Fibroblast of lung (primary cell): ENCODE results near the gene CMSS1. TPM values are rescaled to one million over a fixed set of nuclear protein-coding genes. Genes with fewer than 3 reads are reported as not detected.

Experiments
- DNase-seq, 2 donors: peaks; one replicate each; pipeline versions ENCODE4 v3.0.0 to v3.0.0-alpha.2; 2010; ENCODE audit warnings: low read depth in 2 of 2
- H2AFZ ChIP-seq: 2 replicates; pipeline ENCODE4 v1.5.1; 2012; ENCODE audit warnings: low read length, control low read depth, inconsistent platforms
- H3K27ac ChIP-seq: 2 replicates; pipeline ENCODE4 v1.5.1; 2011; ENCODE audit warnings: low read length, control low read depth; ENCODE audit not compliant: insufficient read depth
- H3K27me3 ChIP-seq: 2 replicates; pipeline ENCODE4 v1.5.1; 2011; ENCODE audit warnings: mild to moderate bottlenecking, low read length; ENCODE audit not compliant: control insufficient read depth, insufficient read depth
- H3K36me3 ChIP-seq: 2 replicates; pipeline ENCODE4 v1.5.1; 2011; ENCODE audit warnings: low read length; ENCODE audit not compliant: control insufficient read depth, insufficient read depth
- H3K4me1 ChIP-seq: 2 replicates; pipeline ENCODE4 v1.5.1; 2011; ENCODE audit warnings: low read length; ENCODE audit not compliant: control insufficient read depth, insufficient read depth; ENCODE audit errors: extremely low read depth
- H3K4me2 ChIP-seq: 2 replicates; pipeline ENCODE4 v1.5.1; 2011; ENCODE audit warnings: low read length, control low read depth; ENCODE audit not compliant: insufficient read depth; ENCODE audit errors: extremely low read depth
- H3K4me3 ChIP-seq, 4 experiments: fragments of 200-600 bp in 1 of 4; sonication (generic) in 1 of 4; replicated peaks in 1 of 4; 2 replicates each; pipeline ENCODE4 v1.5.1; 2011 to 2016; ENCODE audit warnings: low read length in 4 of 4, low read depth in 3 of 4, mild to moderate bottlenecking in 3 of 4, control low read depth in 2 of 4, inconsistent platforms in 1 of 4, mixed read lengths in 1 of 4; ENCODE audit not compliant: insufficient read depth in 1 of 4; ENCODE audit errors: control extremely low read depth in 1 of 4
- H3K79me2 ChIP-seq: 2 replicates; pipeline ENCODE4 v1.5.1; 2012; ENCODE audit warnings: mild to moderate bottlenecking, low read length, inconsistent platforms; ENCODE audit not compliant: control insufficient read depth, insufficient read depth
- H3K9ac ChIP-seq: 2 replicates; pipeline ENCODE4 v1.5.1; 2011; ENCODE audit warnings: mild to moderate bottlenecking, low read length, control low read depth; ENCODE audit not compliant: insufficient read depth
- H3K9me3 ChIP-seq: 2 replicates; pipeline ENCODE4 v1.5.1; 2012; ENCODE audit warnings: low read depth, low read length; ENCODE audit not compliant: control insufficient read depth, insufficient read depth
- H4K20me1 ChIP-seq: 2 replicates; pipeline ENCODE4 v1.5.1; 2011; ENCODE audit warnings: low read length; ENCODE audit not compliant: control insufficient read depth, insufficient read depth; ENCODE audit errors: extremely low read depth
- CTCF ChIP-seq, 2 donors: IDR thresholded peaks in 1 of 2; conservative IDR thresholded peaks in 1 of 2; 1 replicate in 1 of 2; 2 replicates in 1 of 2; pipeline ENCODE4 v1.5.1; 2011 to 2012; ENCODE audit warnings: low read length in 2 of 2, control low read depth in 1 of 2, inconsistent platforms in 1 of 2, low read depth in 1 of 2, mild to moderate bottlenecking in 1 of 2
- EZH2 ChIP-seq: IDR thresholded peaks from 2 replicates; pipeline ENCODE4 v1.5.1; 2012; ENCODE audit warnings: low read length, control low read depth, mild to moderate bottlenecking; ENCODE audit errors: missing control alignments
- polyA plus RNA-seq, 2 donors: library from polyadenylated mRNA; depleted of rRNA in 1 of 2; stranded (reverse) in 1 of 2; unstranded in 1 of 2; fragments of >200 nt; gene quantifications; 2 replicates each; pipeline ENCODE4 v1.2.1, GENCODE V29; 2011 to 2012; ENCODE audit warnings: missing spikeins in 1 of 2
- total RNA-seq: library from RNA; depleted of rRNA; stranded (reverse); fragments of >200 nt; gene quantifications from 2 replicates; pipeline ENCODE4 v1.2.1, GENCODE V29; 2014

CMSS1 gene
- total and polyA plus RNA-seq, 2 donors (not counting 1 experiment from before 2014, with no cell fraction given): 6.9 to 13.2 TPM

DNA sequence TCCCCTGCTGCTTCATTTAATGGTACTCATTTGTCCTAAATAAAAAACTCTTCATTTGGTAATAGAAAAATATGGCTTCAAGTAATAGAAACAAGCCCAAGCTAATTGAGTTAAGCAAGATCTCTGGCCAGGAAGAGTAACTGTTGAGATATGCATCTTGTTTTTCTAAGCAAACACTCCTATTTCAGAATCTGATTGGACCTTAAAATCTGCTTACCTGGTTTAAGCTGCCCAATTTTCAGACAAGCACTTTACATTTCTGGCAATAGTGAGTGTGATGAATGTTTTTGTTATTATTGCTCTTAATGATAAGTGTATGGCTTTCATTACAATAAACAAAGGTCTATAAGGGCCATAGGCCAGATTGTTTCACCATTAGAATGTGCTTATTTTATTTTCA lies 86.2 kb downstream of the CMSS1 start:
- no peak overlapping the region for H3K9ac ChIP-seq
- no peaks in the 10 kb centered on the region for H3K9me3 ChIP-seq
- H3K4me3 ChIP-seq: no peak overlapping the region
- TF ChIP-seq EZH2 (no peak), CTCF (conservative IDR thresholded peaks at IDR 0.05 in 1 of 2, IDR thresholded peaks at IDR 0.05 in 1 of 2; ENCODE audit: low read depth in 1 of 2, low read length in 2 of 2) (no peak)
- H3K36me3 ChIP-seq: no peaks in the 10 kb centered on the region
- no peak overlapping the region for H2AFZ ChIP-seq
- no peak overlapping the region for H3K4me2 ChIP-seq
- no peaks in the 10 kb centered on the region for H3K79me2 ChIP-seq
- no peak overlapping the region for H3K27ac ChIP-seq
- peaks cover 9% of the 10 kb centered on the region for H3K4me1 ChIP-seq
- H4K20me1 ChIP-seq: no peaks in the 10 kb centered on the region
- peak in 1 of 2 donors; percentile 12 for DNase-seq
- no peaks in the 10 kb centered on the region for H3K27me3 ChIP-seq

GRCh38 chr3:99907959-99908544 lies 90.4 kb downstream of the CMSS1 start:
- Histone ChIP-seq H4K20me1 (no peaks in the 10 kb centered on the region), H3K4me2 (no peak overlapping the region), H3K27me3 (no peaks in the 10 kb centered on the region), H3K4me1 (no peaks in the 10 kb centered on the region), H3K9me3 (no peaks in the 10 kb centered on the region), H3K79me2 (no peaks in the 10 kb centered on the region), H3K9ac (no peak overlapping the region), H3K27ac (no peak overlapping the region), H3K36me3 (no peaks in the 10 kb centered on the region), H3K4me3 (no peak overlapping the region), H2AFZ (no peak overlapping the region)
- TF ChIP-seq EZH2: no peak
- no peak for TF ChIP-seq CTCF (conservative IDR thresholded peaks at IDR 0.05 in 1 of 2, IDR thresholded peaks at IDR 0.05 in 1 of 2; ENCODE audit: low read depth in 1 of 2, low read length in 2 of 2)
- DNase-seq: no peak

DNA sequence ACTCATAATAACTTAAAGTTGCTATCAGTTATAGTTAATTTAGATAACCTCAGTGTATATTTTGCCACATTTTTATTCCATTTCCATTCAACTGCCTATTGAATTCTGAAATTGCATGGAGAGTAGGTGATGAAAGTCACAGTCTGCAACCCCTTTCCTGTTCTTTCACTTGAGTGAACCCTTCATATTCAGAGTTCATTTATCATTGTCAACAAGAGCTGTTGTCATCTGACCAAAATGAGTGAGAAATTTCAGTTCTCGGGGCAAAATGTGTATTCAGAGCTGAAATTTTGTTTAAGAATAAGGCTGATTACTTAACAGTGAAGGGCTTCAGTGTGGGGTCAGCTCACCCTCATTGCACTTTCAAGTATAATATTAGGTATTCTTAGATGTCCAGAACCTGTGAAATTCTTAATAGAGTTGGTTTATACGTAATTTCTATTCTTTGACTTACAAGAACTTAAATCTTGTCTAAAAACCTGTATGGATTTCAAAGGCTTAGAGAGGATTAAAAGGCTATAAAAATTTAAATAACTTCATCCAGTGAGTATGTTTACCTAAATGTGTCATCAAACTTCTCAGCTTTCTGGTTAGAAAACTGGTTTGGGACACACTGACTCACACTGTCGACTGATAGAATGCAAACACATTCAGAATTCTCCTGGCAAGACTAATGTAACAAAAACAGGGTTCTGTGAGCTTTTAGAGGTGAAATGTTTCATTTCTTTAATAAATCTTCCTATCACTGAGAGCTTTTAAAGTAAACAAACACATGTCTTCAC lies 92.2 kb downstream of the CMSS1 start:
- DNase-seq: peak; percentile 61 to 93
- no peaks in the 10 kb centered on the region for H3K4me1 ChIP-seq
- H3K27me3 ChIP-seq: no peaks in the 10 kb centered on the region
- no peaks in the 10 kb centered on the region for H3K79me2 ChIP-seq
- H4K20me1 ChIP-seq: no peaks in the 10 kb centered on the region
- TF ChIP-seq CTCF (conservative IDR thresholded peaks at IDR 0.05 in 1 of 2, IDR thresholded peaks at IDR 0.05 in 1 of 2; ENCODE audit: low read depth in 1 of 2, low read length in 2 of 2): no peak
- TF ChIP-seq EZH2: no peak
- no peak overlapping the region for H3K4me2 ChIP-seq
- no peak overlapping the region for H3K27ac ChIP-seq
- H3K4me3 ChIP-seq: no peak overlapping the region
- H3K9ac ChIP-seq: no peak overlapping the region
- no peaks in the 10 kb centered on the region for H3K9me3 ChIP-seq
- H2AFZ ChIP-seq: no peak overlapping the region
- H3K36me3 ChIP-seq: no peaks in the 10 kb centered on the region
